NCI-H446 (cell line): ENCODE results near the gene RBM18.

Experiments used
- DNase-seq, 2 experiments: peaks; one replicate each; lab custom pipeline; 2025; lab: John Stamatoyannopoulos, UW

The RBM18 gene, protein sequence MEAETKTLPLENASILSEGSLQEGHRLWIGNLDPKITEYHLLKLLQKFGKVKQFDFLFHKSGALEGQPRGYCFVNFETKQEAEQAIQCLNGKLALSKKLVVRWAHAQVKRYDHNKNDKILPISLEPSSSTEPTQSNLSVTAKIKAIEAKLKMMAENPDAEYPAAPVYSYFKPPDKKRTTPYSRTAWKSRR

DNA sequence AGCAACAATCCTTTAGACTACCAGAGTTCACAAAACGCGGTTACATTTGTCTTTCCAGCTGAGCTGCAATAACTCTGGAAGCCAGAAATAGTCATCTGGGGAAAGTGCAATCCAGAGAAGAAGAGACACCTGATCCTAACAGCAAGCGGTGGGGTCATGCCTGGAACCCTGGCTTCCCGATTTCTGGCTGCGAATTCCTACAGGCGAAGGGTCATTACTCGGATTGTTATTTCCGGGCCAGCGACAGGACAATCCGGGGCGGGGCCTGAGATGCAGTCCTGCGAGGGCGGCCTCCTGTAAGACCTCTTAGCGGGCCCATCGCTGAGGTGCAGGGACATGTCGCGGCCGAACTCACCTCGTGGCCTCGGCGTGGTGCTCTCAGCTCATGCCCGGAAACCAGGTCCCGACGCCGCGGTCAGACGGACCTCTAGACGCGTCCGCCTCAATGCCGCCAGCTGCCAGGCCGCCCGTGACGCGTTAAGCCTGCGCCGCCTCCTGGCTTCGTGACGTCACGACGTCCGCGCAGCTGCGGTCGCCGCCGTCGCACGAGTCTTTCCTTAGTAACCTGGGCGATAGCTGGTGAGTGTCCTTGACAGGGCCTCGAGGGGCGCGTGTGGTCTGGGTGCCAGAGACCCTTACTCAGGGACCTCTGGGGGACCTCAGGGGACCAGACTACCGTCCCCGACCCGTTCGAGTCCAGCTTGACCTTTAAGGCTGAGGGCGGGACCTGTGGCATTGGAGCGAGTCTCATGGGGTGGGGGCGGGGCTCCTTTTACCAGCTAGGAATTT, at the start of gene RBM18, which contains the start of gene MRRF:
RBM18 (minus strand) TSS at position 481 of the 789 bp plus-strand sequence. CDS start 3,348 bp downstream, outside the sequence.
MRRF (plus strand) TSS at position 523 of the 789 bp plus-strand sequence. CDS start 6,010 bp downstream, outside the sequence.
- DNase-seq: peak; percentile 62 to 83

GRCh38 chr9:122314165-122314564, 49.5 kb upstream of the RBM18 start:
- peak in 1 of 2 experiments; percentile 60 for DNase-seq

DNA sequence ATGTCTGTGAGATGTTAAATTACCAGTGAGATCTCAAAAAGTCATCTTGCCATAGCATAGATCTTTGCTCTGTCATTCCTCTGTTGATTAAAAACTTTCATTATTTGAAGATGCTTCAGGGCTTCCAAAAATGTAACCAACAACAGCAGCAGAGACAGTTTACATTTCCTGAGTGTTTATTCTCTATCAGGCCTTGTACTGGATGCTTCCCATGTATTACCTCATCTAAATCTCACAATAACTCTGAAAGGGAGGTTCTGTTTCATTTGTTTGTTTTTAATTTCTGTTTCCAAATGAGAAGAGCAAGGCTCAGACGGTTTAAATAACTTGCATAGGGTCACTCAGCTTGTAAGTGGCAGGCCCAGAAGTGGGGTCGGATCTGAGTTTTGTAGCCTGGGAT, 45.2 kb upstream of the RBM18 start:
- no peak for DNase-seq

DNA sequence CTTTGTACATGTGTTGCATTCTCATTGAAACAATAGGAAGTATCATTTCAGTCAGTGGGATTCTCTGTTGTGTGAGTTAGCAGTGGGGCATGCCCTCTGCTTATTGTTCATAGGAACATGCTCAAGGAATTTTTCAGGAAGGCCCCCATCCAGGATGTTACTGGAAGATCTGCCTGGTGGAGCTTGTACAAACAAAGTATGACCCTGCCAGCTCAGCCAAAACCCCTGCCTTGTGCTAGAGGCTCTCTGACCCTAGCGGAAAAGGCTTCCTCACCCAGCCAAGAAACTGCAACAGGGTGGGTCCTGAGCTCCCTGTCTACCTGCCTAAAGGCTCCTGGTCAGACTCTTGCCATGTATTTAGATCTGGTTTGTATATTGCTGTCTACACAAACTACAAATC, 43.3 kb upstream of the RBM18 start:
- DNase-seq: no peak

- DNase-seq: no peak
Measured at GRCh38 chr9:122307061-122307460, 42.4 kb upstream of the RBM18 start.

GRCh38 chr9:122302237-122303093, 37.8 kb upstream of the RBM18 start:
- no peak for DNase-seq

GRCh38 chr9:122297512-122297911, 32.9 kb upstream of the RBM18 start:
- DNase-seq: no peak

DNA sequence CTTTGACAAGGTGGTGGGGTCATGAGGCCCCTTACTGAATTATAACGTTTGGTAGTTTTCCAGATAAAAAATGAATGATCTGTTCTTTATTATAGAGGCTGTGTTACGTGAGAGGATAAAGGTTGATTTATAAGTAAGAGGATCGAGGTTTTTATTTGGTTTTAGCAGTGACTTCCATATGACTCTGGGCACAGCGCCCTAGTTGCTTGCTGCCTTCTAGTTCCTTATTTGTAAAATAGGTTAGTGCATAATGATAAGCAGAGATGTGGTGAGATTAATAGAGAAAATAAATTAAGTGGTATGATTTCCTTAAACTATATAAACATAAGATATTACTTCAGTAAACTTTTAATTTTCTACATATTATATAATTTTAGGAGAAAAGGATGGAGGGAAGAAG, 29.9 kb upstream of the RBM18 start:
- DNase-seq: no peak

GRCh38 chr9:122291458-122291857, 26.8 kb upstream of the RBM18 start:
- no peak for DNase-seq

- no peak for DNase-seq
Measured at GRCh38 chr9:122287214-122287720, 22.6 kb upstream of the RBM18 start.

DNA sequence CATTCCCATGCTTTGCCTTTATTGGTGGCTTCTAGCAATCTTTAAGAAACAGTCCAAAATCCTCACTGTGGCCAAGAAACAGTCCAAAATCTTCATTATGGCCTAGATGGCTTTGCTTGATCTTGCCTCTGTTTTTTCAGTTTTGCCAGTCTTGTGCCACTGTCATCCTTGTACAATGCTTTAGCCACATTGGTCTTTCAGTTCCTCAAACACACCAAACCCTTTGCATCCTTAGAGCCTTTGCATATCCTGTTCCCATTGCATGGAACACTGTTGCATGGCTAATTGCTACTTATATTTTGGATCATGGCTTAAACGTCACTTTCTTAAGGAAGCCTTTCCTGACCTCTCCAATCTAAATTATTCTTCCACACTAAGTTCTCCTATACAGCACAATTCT, 22.1 kb upstream of the RBM18 start:
- DNase-seq: no peak

GRCh38 chr9:122281368-122281767, 16.7 kb upstream of the RBM18 start:
- DNase-seq: no peak

- no peak for DNase-seq
Measured at GRCh38 chr9:122277285-122277897, 12.8 kb upstream of the RBM18 start.

DNA sequence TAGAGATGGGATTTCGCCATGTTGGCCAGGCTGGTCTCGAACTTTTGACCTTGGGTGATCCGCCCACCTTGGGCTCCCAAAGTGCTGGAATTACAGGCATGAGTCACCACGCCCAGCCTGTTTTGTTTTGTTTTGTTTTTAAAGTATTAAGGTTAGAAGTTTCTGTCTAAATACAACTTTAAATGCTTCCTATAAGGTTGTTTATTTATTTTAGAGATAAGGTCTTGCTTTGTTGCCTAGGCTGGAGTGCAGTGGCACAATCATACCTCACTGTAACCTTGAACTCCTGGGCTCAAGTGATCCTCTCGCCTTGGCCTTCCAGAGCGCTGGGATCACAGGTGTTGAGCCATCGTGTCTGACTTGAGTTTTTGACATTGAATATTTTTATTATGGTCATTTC, 11.5 kb upstream of the RBM18 start:
- DNase-seq: no peak

- DNase-seq: no peak
Measured at GRCh38 chr9:122274055-122274454, 9.4 kb upstream of the RBM18 start.

- no peak for DNase-seq
Measured at GRCh38 chr9:122268041-122268814, 3.6 kb upstream of the RBM18 start.

GRCh38 chr9:122265149-122265915, 692 bp upstream of the RBM18 start:
- DNase-seq: no peak

- DNase-seq: no peak
Measured at GRCh38 chr9:122263699-122264349, 816 bp downstream of the RBM18 start.

DNA sequence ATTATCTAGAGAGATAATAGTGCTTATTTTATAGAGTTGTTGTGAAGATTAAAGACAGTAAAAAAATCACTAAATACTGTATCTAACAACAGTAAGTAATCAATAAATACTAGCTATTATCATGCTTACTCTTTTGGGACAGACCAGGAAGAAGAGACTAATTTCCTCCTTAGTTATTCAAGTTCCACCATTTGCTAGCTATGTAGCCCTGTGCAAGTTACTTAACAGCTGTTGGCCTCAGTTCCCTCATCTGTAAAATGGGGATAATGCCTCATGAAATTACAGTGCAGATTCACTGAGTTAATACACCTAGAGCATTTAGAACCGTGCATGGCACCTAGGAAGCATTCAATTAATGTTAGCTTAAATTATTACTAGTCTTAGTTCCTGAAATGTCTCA, 2.6 kb downstream of the RBM18 start:
- no peak for DNase-seq

GRCh38 chr9:122261469-122261881, 3.2 kb downstream of the RBM18 start:
- DNase-seq: peak in 1 of 2 experiments; percentile 32
